Measurements from ENCODE around the gene FAR2. TPM values are rescaled to one million over a fixed set of nuclear protein-coding genes. Genes with fewer than 3 reads are reported as not detected.

The FAR2 gene
- total and polyA plus RNA-seq, 5 experiments from 2014 or later: 0.26 to 0.93 (median 0.60) TPM; not detected in 1

GRCh38 chr12:29232086-29232485, 83.0 kb downstream of the FAR2 start:
- DNase-seq (no peak), ATAC-seq (no peak)
- Mint-ChIP-seq H3K4me1 (no peaks in the 10 kb centered on the region), H3K27ac (no peak overlapping the region), H3K27me3 (no peaks in the 10 kb centered on the region), H3K9me3 (no peaks in the 10 kb centered on the region), H3K4me3 (no peak overlapping the region), H3K36me3 (no peaks in the 10 kb centered on the region)
- POLR2A ChIA-PET: no interaction called here

- Mint-ChIP-seq H3K27me3 (peaks cover 0 to 2% (median 0%) of the 10 kb centered on the region in 5 donors), H3K4me1 (no peaks in the 10 kb centered on the region), H3K4me3 (no peak overlapping the region), H3K36me3 (no peaks in the 10 kb centered on the region), H3K9me3 (no peaks in the 10 kb centered on the region), H3K27ac (no peak overlapping the region)
- DNase-seq (no peak), ATAC-seq (no peak)
- POLR2A ChIA-PET: no interaction called here
Observed at GRCh38 chr12:29234552-29234951, 85.5 kb downstream of the FAR2 start.

DNA sequence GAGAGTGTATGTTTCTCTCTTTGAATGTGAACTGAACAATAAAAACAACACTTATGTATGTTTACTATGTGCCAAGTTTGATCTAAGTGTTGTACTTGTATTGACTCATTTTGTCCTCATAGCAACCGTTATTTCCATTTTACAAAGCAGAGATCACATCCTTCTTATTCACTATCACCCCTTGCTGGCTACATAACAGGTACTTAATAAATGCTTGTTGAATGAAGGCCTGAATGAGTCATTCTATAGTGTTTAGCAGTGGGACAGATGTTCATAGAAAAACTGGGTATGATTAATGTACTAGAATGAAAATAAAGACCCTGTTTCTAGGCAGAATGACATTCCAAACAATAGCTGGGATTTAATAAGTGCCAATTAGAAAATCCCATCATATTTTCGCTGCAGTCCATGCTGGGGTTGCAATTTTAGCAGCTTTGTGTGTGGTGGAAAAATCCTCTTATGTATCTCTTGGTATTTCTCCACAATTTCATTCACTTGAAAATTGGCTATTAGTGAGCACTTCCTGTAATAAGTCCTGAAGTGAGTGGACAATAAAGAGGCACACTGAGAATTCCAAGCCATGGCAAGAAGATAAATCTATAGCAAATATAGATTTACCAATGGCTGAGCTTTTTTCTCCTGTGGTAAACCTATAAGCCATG, 86.0 kb downstream of the FAR2 start:
- POLR2A ChIA-PET: no interaction called here
- no peak overlapping the region for H3K4me3 Mint-ChIP-seq
- H3K27me3 Mint-ChIP-seq: peaks cover 0 to 3% (median 0%) of the 10 kb centered on the region in 5 donors
- no peaks in the 10 kb centered on the region for H3K4me1 Mint-ChIP-seq
- H3K36me3 Mint-ChIP-seq: no peaks in the 10 kb centered on the region
- ATAC-seq (no peak), DNase-seq (no peak)
- no peaks in the 10 kb centered on the region for H3K9me3 Mint-ChIP-seq
- H3K27ac Mint-ChIP-seq: no peak overlapping the region

DNA sequence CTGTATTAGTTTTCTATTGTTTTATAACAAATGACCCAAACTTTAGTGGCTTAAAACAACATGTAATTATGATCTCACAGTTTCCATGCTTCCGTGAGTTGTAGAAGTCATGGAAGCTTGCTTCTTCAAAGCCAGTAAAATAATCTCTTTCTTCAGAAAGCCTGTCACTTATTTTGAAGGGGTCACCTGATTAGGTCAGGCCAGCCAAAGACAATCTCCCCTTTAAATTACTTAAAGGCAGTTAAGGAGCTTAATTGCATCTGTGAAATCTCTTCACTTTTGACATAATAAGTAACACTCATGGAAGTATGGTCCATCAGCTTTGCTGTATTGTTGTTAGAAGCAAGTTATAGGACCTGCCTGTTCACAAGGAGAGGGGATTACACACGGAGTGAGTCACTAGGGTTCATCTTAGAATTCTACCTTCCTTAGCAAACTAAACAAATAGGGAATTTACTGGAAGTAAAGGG, 89.8 kb downstream of the FAR2 start:
- Mint-ChIP-seq H3K4me3 (no peak overlapping the region), H3K9me3 (peaks cover 0 to 4% (median 0%) of the 10 kb centered on the region in 9 donors), H3K27ac (no peak overlapping the region), H3K36me3 (no peaks in the 10 kb centered on the region), H3K4me1 (peaks cover 0 to 13% (median 1%) of the 10 kb centered on the region in 4 donors), H3K27me3 (peaks cover 0 to 9% (median 2%) of the 10 kb centered on the region in 5 donors)
- POLR2A ChIA-PET: no interaction called here
- DNase-seq (no peak), ATAC-seq (no peak)

GRCh38 chr12:29239336-29239735, 90.3 kb downstream of the FAR2 start:
- POLR2A ChIA-PET: no interaction called here
- no peak for ATAC-seq
- peaks cover 0 to 4% (median 0%) of the 10 kb centered on the region in 9 donors for H3K9me3 Mint-ChIP-seq
- no peak overlapping the region for H3K4me3 Mint-ChIP-seq
- no peaks in the 10 kb centered on the region for H3K36me3 Mint-ChIP-seq
- no peak for DNase-seq
- H3K27ac Mint-ChIP-seq: no peak overlapping the region
- peaks cover 0 to 9% (median 2%) of the 10 kb centered on the region in 5 donors for H3K27me3 Mint-ChIP-seq
- H3K4me1 Mint-ChIP-seq: peaks cover 0 to 13% (median 1%) of the 10 kb centered on the region in 4 donors

GRCh38 chr12:29240441-29240840, 91.4 kb downstream of the FAR2 start:
- H3K4me1 Mint-ChIP-seq: peaks cover 0 to 13% (median 1%) of the 10 kb centered on the region in 4 donors
- no peaks in the 10 kb centered on the region for H3K36me3 Mint-ChIP-seq
- DNase-seq (no peak), ATAC-seq (no peak)
- H3K27ac Mint-ChIP-seq: no peak overlapping the region
- peaks cover 0 to 9% (median 2%) of the 10 kb centered on the region in 5 donors for H3K27me3 Mint-ChIP-seq
- H3K4me3 Mint-ChIP-seq: no peak overlapping the region
- POLR2A ChIA-PET: no interaction called here
- H3K9me3 Mint-ChIP-seq: peaks cover 0 to 4% (median 0%) of the 10 kb centered on the region in 9 donors

DNA sequence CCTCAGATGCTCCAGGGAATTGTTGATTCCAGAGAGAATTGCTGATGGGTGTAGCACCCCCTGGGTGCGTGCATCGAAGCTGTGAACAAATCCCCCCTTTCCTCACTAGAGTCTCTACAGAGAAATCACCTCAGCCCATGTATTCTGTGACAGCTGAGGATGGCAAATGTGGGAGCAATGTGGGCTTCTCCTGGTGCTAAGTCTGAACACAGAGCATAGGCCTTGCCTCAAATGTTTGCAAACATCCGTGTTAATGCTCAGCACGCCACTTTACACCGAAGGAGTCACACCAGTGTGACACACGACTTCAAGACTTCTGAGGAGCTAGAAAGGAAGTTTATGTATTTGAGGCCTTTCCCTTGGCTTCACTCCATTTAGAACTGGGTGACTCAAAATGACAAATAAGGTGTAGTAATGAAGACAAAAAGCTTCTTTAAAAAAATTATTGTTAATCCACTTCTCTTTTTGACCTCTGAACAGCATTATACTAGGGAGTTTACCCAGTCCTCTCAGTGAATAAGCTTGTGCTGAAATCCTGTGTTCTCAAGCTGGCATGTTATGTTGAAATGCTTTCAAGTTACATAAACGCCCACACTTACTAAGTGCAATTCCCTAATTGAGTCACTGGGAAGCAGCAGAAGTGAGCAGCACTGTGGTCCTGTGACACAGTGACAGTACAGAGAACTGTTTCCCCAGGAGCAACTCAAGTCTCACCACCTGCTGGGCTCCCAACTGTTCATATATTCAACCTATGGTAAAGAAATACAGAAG, 92.9 kb downstream of the FAR2 start:
- H3K27ac Mint-ChIP-seq: no peak overlapping the region
- peaks cover 0 to 13% (median 1%) of the 10 kb centered on the region in 4 donors for H3K4me1 Mint-ChIP-seq
- POLR2A ChIA-PET: no interaction called here
- peaks cover 0 to 9% (median 2%) of the 10 kb centered on the region in 5 donors for H3K27me3 Mint-ChIP-seq
- ATAC-seq: no peak
- no peak for DNase-seq
- no peak overlapping the region for H3K4me3 Mint-ChIP-seq
- H3K9me3 Mint-ChIP-seq: peaks cover 0 to 4% (median 0%) of the 10 kb centered on the region in 9 donors
- no peaks in the 10 kb centered on the region for H3K36me3 Mint-ChIP-seq

GRCh38 chr12:29242921-29243431, 93.9 kb downstream of the FAR2 start:
- no peak for DNase-seq
- POLR2A ChIA-PET: no interaction called here
- no peak overlapping the region for H3K4me3 Mint-ChIP-seq
- H3K4me1 Mint-ChIP-seq: peaks cover 0 to 13% (median 1%) of the 10 kb centered on the region in 4 donors
- peaks cover 0 to 9% (median 2%) of the 10 kb centered on the region in 5 donors for H3K27me3 Mint-ChIP-seq
- H3K9me3 Mint-ChIP-seq: peaks cover 0 to 4% (median 0%) of the 10 kb centered on the region in 9 donors
- H3K27ac Mint-ChIP-seq: no peak overlapping the region
- H3K36me3 Mint-ChIP-seq: no peaks in the 10 kb centered on the region
- no peak for ATAC-seq

DNA sequence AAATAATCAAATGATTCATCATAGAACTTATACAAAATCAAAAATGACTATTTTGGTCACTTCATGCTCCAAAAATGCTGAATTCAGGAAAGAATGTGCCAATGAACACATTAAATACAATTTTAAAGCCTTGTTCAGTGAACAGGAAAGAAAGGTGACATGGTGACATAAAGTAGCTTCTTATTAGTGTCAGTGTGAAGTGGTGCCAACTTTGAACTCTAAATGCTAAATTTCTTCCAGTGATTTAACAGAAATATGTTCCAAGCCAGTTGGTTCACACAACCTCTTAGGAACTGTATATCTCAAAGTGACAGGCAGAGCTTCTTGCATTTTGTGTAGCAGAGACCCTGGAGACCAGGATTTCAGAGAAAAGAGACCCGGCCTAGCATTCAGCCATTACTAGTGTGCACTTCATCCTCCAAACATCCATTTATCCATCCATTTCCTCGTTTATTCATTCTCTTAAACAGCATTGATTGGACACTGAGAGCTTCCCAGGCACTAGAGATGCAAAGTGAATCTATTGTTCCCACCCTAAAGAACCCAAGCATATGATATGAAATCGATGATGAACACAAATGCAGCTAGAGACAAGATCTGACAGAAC, 95.2 kb downstream of the FAR2 start:
- peaks cover 0 to 9% (median 2%) of the 10 kb centered on the region in 5 donors for H3K27me3 Mint-ChIP-seq

DNA sequence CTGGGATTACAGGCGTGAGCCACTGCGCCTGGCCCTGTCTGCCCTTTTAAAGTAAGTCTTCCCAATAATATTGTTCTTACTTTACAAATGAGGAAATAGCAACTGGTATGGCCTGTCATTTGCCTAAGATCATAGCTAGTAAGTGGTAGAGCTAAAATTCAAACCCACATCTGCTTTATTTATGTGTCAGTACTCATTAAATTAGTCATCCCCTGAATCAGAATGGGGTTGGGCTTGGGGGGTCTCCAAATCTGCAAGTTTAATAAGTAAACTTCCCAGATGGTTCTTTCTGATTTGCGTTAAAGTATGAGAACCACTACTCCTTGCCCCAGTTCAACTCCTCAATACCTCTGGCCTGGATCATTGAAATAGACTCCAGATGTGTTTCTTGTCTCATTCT, 96.2 kb downstream of the FAR2 start:
- no peak overlapping the region for H3K4me3 Mint-ChIP-seq
- no peak overlapping the region for H3K27ac Mint-ChIP-seq
- peaks cover 0 to 11% (median 0%) of the 10 kb centered on the region in 9 donors for H3K9me3 Mint-ChIP-seq
- H3K27me3 Mint-ChIP-seq: peaks cover 0 to 6% (median 0%) of the 10 kb centered on the region in 5 donors
- no peak for DNase-seq
- POLR2A ChIA-PET: no interaction called here
- no peak for ATAC-seq
- H3K4me1 Mint-ChIP-seq: peaks cover 0 to 13% (median 1%) of the 10 kb centered on the region in 4 donors
- H3K36me3 Mint-ChIP-seq: no peaks in the 10 kb centered on the region

More for the DNA sequence above, 95.2 kb downstream of the FAR2 start:
- POLR2A ChIA-PET: no interaction called here
- Mint-ChIP-seq H3K36me3 (no peaks in the 10 kb centered on the region), H3K9me3 (peaks cover 0 to 9% (median 0%) of the 10 kb centered on the region in 9 donors), H3K4me1 (peaks cover 0 to 13% (median 1%) of the 10 kb centered on the region in 4 donors), H3K4me3 (no peak overlapping the region), H3K27ac (no peak overlapping the region)
- DNase-seq (no peak), ATAC-seq (no peak)

DNA sequence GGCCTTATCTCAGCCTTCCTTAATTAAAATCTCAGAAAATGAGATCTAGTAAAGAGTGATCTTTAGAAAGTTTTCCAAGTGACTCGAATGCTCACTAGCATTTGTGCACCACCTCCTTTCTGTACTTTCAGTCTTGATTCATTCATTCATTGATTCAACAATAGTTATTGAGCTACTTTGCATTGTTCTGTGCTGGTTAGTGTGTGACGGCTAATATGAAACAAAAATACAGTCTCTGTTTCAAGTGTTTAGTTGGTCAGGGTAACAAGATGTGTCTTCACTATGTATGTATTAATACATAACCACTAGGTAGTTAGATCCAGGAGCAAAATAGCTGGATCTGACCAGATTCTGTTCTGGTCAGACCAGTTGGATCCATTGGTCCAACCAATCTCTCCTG, 100.9 kb downstream of the FAR2 start:
- ATAC-seq (no peak), DNase-seq (no peak)
- Mint-ChIP-seq H3K36me3 (no peaks in the 10 kb centered on the region), H3K9me3 (peaks cover 0 to 11% (median 0%) of the 10 kb centered on the region in 9 donors), H3K4me1 (no peaks in the 10 kb centered on the region), H3K27me3 (no peaks in the 10 kb centered on the region), H3K4me3 (no peak overlapping the region), H3K27ac (no peak overlapping the region)
- POLR2A ChIA-PET: no interaction called here

GRCh38 chr12:29253906-29254625, 105.0 kb downstream of the FAR2 start:
- H3K27ac Mint-ChIP-seq: no peak overlapping the region
- H3K36me3 Mint-ChIP-seq: no peaks in the 10 kb centered on the region
- ATAC-seq (no peak), DNase-seq (no peak)
- POLR2A ChIA-PET: no interaction called here
- H3K27me3 Mint-ChIP-seq: peaks cover 0 to 4% (median 0%) of the 10 kb centered on the region in 5 donors
- peaks cover 0 to 4% (median 0%) of the 10 kb centered on the region in 9 donors for H3K9me3 Mint-ChIP-seq
- peaks cover 0 to 1% (median 0%) of the 10 kb centered on the region in 4 donors for H3K4me1 Mint-ChIP-seq
- H3K4me3 Mint-ChIP-seq: no peak overlapping the region
